Upper lobe of left lung (tissue), 6 donors: ENCODE results near the gene RSRC2. TPM values are rescaled to one million over a fixed set of nuclear protein-coding genes. Genes with fewer than 3 reads are reported as not detected.
A peak's percentile ranks its signal among the peaks of the same experiment; 100 is the strongest.

Experiments
- ATAC-seq, 2 donors: fragments of 200-7000 bp; cut with Tn5 transposase; one replicate each; pipeline ENCODE4 v1.9.1; 2022; ENCODE audit warnings: mild to moderate bottlenecking in 2 of 2, moderate library complexity in 2 of 2; ENCODE audit not compliant: low FRiP score in 2 of 2
- DNase-seq, 2 donors: peaks; one replicate each; pipeline ENCODE4 v3.0.0-alpha.2; 2019 to 2020
- H3K27ac ChIP-seq, 4 donors: fragments of 200-600 bp; sonication (generic); one replicate each; pipeline ENCODE4 v1.5.1; 2016 to 2019
- H3K27me3 ChIP-seq, 4 donors: fragments of 200-600 bp; sonication (generic); one replicate each; pipeline ENCODE4 v1.5.1; 2017 to 2019
- H3K36me3 ChIP-seq, 4 donors: fragments of 200-600 bp; sonication (generic); one replicate each; pipeline ENCODE4 v1.5.1; 2016 to 2019
- H3K4me1 ChIP-seq, 4 donors: fragments of 200-600 bp; sonication (generic); one replicate each; pipeline ENCODE4 v1.5.1; 2018 to 2019
- H3K4me3 ChIP-seq, 4 donors: fragments of 200-600 bp; sonication (generic); one replicate each; pipeline ENCODE4 v1.5.1; 2017 to 2019; ENCODE audit warnings: mild to moderate bottlenecking in 2 of 4, moderate library complexity in 1 of 4
- H3K9me3 ChIP-seq, 4 donors: fragments of 200-600 bp; sonication (generic); one replicate each; pipeline ENCODE4 v1.5.1; 2018 to 2019
- EP300 ChIP-seq, 4 donors: sonication (generic); formaldehyde crosslinking; IDR thresholded peaks; one replicate each; pipeline ENCODE4 v1.5.1; 2017; ENCODE audit warnings: antibody characterized with exemption in 4 of 4, control low read depth in 2 of 4
- POLR2A ChIP-seq, 4 donors: fragments of 450-650 bp; IDR thresholded peaks; one replicate each; pipeline ENCODE4 v1.5.1; 2016 to 2017; ENCODE audit warnings: antibody characterized with exemption in 4 of 4, mild to moderate bottlenecking in 2 of 4
- POLR2AphosphoS5 ChIP-seq, 2 donors: sonication (generic); formaldehyde crosslinking; IDR thresholded peaks; one replicate each; pipeline ENCODE4 v1.5.1; 2017; ENCODE audit warnings: antibody characterized with exemption in 2 of 2
- WGBS, 2 donors: methylation state at CpG; one replicate each; pipeline ENCODE4 v1.1.5; 2017 to 2018; 5-methylcytosine and 5-hydroxymethylcytosine counted together
- total RNA-seq, 6 donors: library from RNA; depleted of rRNA in 4 of 6; stranded (reverse); fragments of >200 nt in 4 of 6; gene quantifications; one replicate each; pipeline versions ENCODE4 v1.1.0 to v1.2.1, GENCODE V29; 2016 to 2021
- TF ChIP-seq, protein P1 (sequence below), 6 experiments: fragments of 450-650 bp in 4 of 6; fragments of 200-600 bp in 2 of 6; sonication (generic) in 2 of 6; IDR thresholded peaks; one replicate each; pipeline ENCODE4 v1.5.1; 2016 to 2019; ENCODE audit warnings: antibody characterized with exemption in 6 of 6
- donor health status: DM: no; HTN: no; CAD: no; lungs with moderate emphysema.
- donor health status: DM: no; HTN: yes; CAD: no; lungs with severe emphysema.

The RSRC2 gene
- total RNA-seq, 6 donors from 2014 or later: 52.8 to 241 (median 88.3) TPM

- peaks cover 0 to 10% (median 2%) of the 10 kb centered on the region in 4 donors for H3K36me3 ChIP-seq
- ATAC-seq: no peak
- TF ChIP-seq, protein P1, sequence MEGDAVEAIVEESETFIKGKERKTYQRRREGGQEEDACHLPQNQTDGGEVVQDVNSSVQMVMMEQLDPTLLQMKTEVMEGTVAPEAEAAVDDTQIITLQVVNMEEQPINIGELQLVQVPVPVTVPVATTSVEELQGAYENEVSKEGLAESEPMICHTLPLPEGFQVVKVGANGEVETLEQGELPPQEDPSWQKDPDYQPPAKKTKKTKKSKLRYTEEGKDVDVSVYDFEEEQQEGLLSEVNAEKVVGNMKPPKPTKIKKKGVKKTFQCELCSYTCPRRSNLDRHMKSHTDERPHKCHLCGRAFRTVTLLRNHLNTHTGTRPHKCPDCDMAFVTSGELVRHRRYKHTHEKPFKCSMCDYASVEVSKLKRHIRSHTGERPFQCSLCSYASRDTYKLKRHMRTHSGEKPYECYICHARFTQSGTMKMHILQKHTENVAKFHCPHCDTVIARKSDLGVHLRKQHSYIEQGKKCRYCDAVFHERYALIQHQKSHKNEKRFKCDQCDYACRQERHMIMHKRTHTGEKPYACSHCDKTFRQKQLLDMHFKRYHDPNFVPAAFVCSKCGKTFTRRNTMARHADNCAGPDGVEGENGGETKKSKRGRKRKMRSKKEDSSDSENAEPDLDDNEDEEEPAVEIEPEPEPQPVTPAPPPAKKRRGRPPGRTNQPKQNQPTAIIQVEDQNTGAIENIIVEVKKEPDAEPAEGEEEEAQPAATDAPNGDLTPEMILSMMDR (IDR thresholded peaks at IDR 0.05): no peak
- no peak for TF ChIP-seq POLR2A (IDR thresholded peaks at IDR 0.05)
- no peak for TF ChIP-seq EP300 (IDR thresholded peaks at IDR 0.05)
- no peak for TF ChIP-seq POLR2AphosphoS5 (IDR thresholded peaks at IDR 0.05)
- no peaks in the 10 kb centered on the region for H3K27me3 ChIP-seq
- H3K27ac ChIP-seq: no peak overlapping the region
- 90 to 95% methylated on average over 7 of the region's 7 CpGs for WGBS, 2 donors
- DNase-seq: no peak
- H3K4me1 ChIP-seq: peaks cover 18 to 29% (median 25%) of the 10 kb centered on the region in 4 donors
- no peaks in the 10 kb centered on the region for H3K9me3 ChIP-seq
- no peak overlapping the region for H3K4me3 ChIP-seq
Measured at GRCh38 chr12:122528582-122528981, 1.8 kb upstream of the RSRC2 start.

- H3K27me3 ChIP-seq: no peaks in the 10 kb centered on the region
- peak overlapping the region; percentile 98 to 100 (median 99) for H3K27ac ChIP-seq
- DNase-seq (peak in 1 of 2 donors; percentile 36), ATAC-seq (no peak)
- H3K4me3 ChIP-seq: peak overlapping the region; percentile 58 to 79 (median 64)
- TF ChIP-seq POLR2A (IDR thresholded peaks at IDR 0.05) (no peak), POLR2AphosphoS5 (IDR thresholded peaks at IDR 0.05) (no peak), EP300 (IDR thresholded peaks at IDR 0.05) (no peak)
- TF ChIP-seq, protein P1 (IDR thresholded peaks at IDR 0.05): no peak
- 0 to 2% methylated on average over 21 of the region's 21 CpGs for WGBS, 2 donors
- H3K9me3 ChIP-seq: no peaks in the 10 kb centered on the region
- peaks cover 0 to 10% (median 2%) of the 10 kb centered on the region in 4 donors for H3K36me3 ChIP-seq
- H3K4me1 ChIP-seq: peaks cover 29 to 40% (median 36%) of the 10 kb centered on the region in 4 donors
Measured at GRCh38 chr12:122527478-122527944, 775 bp upstream of the RSRC2 start.

- H3K9me3 ChIP-seq: no peaks in the 10 kb centered on the region
- peak overlapping the region in 3 of 4 donors; percentile 37 to 77 (median 52) for H3K27ac ChIP-seq
- DNase-seq (no peak), ATAC-seq (no peak)
- H3K4me1 ChIP-seq: peaks cover 36 to 49% (median 43%) of the 10 kb centered on the region in 4 donors
- peaks cover 24 to 43% (median 30%) of the 10 kb centered on the region in 4 donors for H3K36me3 ChIP-seq
- peak overlapping the region in 3 of 4 donors; percentile 43 to 66 (median 57) for H3K4me3 ChIP-seq
- TF ChIP-seq, protein P1 (IDR thresholded peaks at IDR 0.05): no peak
- TF ChIP-seq POLR2AphosphoS5 (IDR thresholded peaks at IDR 0.05): no peak
- no peak for TF ChIP-seq EP300 (IDR thresholded peaks at IDR 0.05)
- no peak for TF ChIP-seq POLR2A (IDR thresholded peaks at IDR 0.05)
- H3K27me3 ChIP-seq: no peaks in the 10 kb centered on the region
- WGBS, 2 donors: 12 to 18% methylated on average over 8 of the region's 8 CpGs
Measured at GRCh38 chr12:122523846-122524718, 2.7 kb downstream of the RSRC2 start.

- ATAC-seq (no peak), DNase-seq (peak in 1 of 2 donors; percentile 46)
- H3K36me3 ChIP-seq: peaks cover 30 to 51% (median 34%) of the 10 kb centered on the region in 4 donors
- H3K9me3 ChIP-seq: no peaks in the 10 kb centered on the region
- H3K4me3 ChIP-seq: peak overlapping the region in 1 of 4 donors; percentile 57
- H3K27me3 ChIP-seq: no peaks in the 10 kb centered on the region
- TF ChIP-seq EP300 (IDR thresholded peaks at IDR 0.05) (no peak), POLR2A (IDR thresholded peaks at IDR 0.05) (no peak), POLR2AphosphoS5 (IDR thresholded peaks at IDR 0.05) (no peak)
- TF ChIP-seq, protein P1 (IDR thresholded peaks at IDR 0.05): no peak
- 40 to 43% methylated on average over 8 of the region's 8 CpGs for WGBS, 2 donors
- peak overlapping the region in 1 of 4 donors; percentile 77 for H3K27ac ChIP-seq
- peaks cover 36 to 48% (median 43%) of the 10 kb centered on the region in 4 donors for H3K4me1 ChIP-seq
Measured at GRCh38 chr12:122523280-122523679, 3.5 kb downstream of the RSRC2 start.
